ENCODE measurements around the gene RGPD6.
"Not testable (repeated sequence)": the region's sequence is repeated elsewhere in the genome, so short reads cannot be mapped to it uniquely, and the experiment has no call there.

The RGPD6 gene

GRCh38 chr2:110480084-110480483 lies 96.9 kb downstream of the RGPD6 start:
- DNase-seq, result not testable (repeated sequence)

DNA sequence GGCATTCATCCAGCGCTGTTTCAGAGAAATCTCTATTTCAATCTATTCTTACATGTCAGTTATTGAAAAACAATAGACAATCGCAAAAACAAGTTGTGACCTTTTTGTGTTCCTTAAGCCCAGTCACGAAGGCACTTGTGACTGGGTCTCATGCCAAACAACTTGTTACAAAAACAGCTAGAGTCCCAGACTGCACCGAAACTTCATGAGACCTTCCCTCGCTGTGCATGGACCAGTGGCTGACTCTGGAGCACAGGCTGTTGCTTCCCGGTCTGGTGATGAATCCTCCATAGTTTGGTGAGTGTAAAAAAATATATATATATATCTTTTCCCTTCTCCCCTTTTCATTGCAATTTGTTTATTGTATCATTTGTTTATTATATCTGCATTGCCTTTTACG lies 99.7 kb downstream of the RGPD6 start:
- not testable (repeated sequence) for DNase-seq

GRCh38 chr2:110476952-110477351 lies 100.1 kb downstream of the RGPD6 start:
- DNase-seq, result not testable (repeated sequence)

GRCh38 chr2:110475627-110476359 lies 101.2 kb downstream of the RGPD6 start:
- DNase-seq, result not testable (repeated sequence)

- not testable (repeated sequence) for DNase-seq
Measured at GRCh38 chr2:110474898-110475297, 102.1 kb downstream of the RGPD6 start.

GRCh38 chr2:110473059-110473358 lies 104.0 kb downstream of the RGPD6 start:
- not testable (repeated sequence) for DNase-seq

- DNase-seq, result not testable (repeated sequence)
Measured at GRCh38 chr2:110472171-110473058, 104.6 kb downstream of the RGPD6 start, which contains the start of gene LIMS4. Gene LIMS4 (minus strand): TSS chr2:110472816. CDS start chr2:110472778, 38 bp downstream.

- DNase-seq, result not testable (repeated sequence)
Measured at GRCh38 chr2:110468921-110469320, 108.1 kb downstream of the RGPD6 start.

DNA sequence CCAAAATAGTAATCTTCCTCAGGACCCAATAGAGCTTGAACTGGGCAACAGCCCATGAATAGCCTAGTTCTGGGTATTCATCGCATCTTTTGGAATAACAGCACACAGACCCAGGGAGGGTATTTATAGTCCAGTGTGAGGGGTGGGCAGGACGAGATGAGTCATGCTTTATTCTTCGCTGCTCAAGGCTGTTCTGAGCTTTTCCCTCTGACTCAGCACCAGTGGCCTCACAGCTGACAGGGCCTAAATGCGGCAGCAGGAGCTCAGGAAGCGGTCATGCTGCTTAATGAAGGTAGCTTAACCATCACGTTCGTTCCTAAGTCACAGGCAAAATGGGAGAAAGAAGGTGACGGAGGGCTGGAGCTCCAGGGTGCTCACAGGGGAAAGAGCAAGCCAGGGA lies 111.7 kb downstream of the RGPD6 start:
- DNase-seq, result not testable (repeated sequence)

Measured in Kasumi-1 (cell line).